Measurements from ENCODE around the gene DNAJB2. TPM values are rescaled to one million over a fixed set of nuclear protein-coding genes. Genes with fewer than 3 reads are reported as not detected.
A peak's percentile ranks its signal among the peaks of the same experiment; 100 is the strongest.

Gene DNAJB2
- total and polyA plus RNA-seq, 2 of the 8 experiments (the other 6 are each of a cell fraction or from before 2014, with no cell fraction given): 21.0 to 26.3 TPM

- TF ChIP-seq CHD7 (IDR thresholded peaks at IDR 0.05; ENCODE audit: insufficient replicate concordance, low read length) (no peak), SUZ12 (IDR thresholded peaks at IDR 0.05; ENCODE audit: low read length) (no peak), SIRT6 (IDR thresholded peaks at IDR 0.05; ENCODE audit: low read length) (no peak), YY1 (IDR thresholded peaks at IDR 0.05; ENCODE audit: low read depth, low read length) (no peak), SP1 (IDR thresholded peaks at IDR 0.05; ENCODE audit: low read depth, low read length) (no peak), SIX5 (IDR thresholded peaks at IDR 0.05; ENCODE audit: low read depth, low read length) (no peak), TAF7 (optimal IDR thresholded peaks at IDR 0.05; ENCODE audit: borderline replicate concordance, low read depth, low read length) (peak; percentile 60), CBX8 (IDR thresholded peaks at IDR 0.05; ENCODE audit: borderline replicate concordance, low read depth, low read length) (no peak), KDM1A (IDR thresholded peaks at IDR 0.05; ENCODE audit: borderline replicate concordance, low read length) (no peak)
These were observed 29.3 kb downstream of the DNAJB2 start (continued) for GRCh38 chr2:219308142-219309101.

All from H1 (cell line).